Endothelial cell of umbilical vein (primary cell): Measurements from ENCODE around the gene PVR.

Experiments used
- EZH2 ChIP-seq: IDR thresholded peaks from 2 replicates; pipeline ENCODE4 v1.6.1; 2012; ENCODE audit warnings: borderline replicate concordance, low read depth, mild to moderate bottlenecking, moderate library complexity, low read length, inconsistent platforms; ENCODE audit not compliant: severe bottlenecking
- FOS ChIP-seq: IDR thresholded peaks from 2 replicates; pipeline ENCODE4 v1.6.1; 2011; ENCODE audit warnings: mild to moderate bottlenecking, low read length, moderate library complexity, borderline replicate concordance; ENCODE audit not compliant: insufficient read depth
- JUN ChIP-seq: IDR thresholded peaks from 2 replicates; pipeline ENCODE4 v1.6.1; 2011; ENCODE audit warnings: borderline replicate concordance, low read depth; ENCODE audit not compliant: insufficient read length, insufficient read depth
- MAX ChIP-seq: IDR thresholded peaks from 2 replicates; pipeline ENCODE4 v1.6.1; 2011; ENCODE audit not compliant: insufficient read depth, insufficient read length
- MYC ChIP-seq: IDR thresholded peaks from one replicate; pipeline ENCODE4 v1.6.1; 2011; ENCODE audit warnings: mild to moderate bottlenecking, low read depth, low read length
- POLR2A ChIP-seq: IDR thresholded peaks from 2 replicates; pipeline ENCODE4 v1.6.1; 2012; ENCODE audit warnings: low read depth, mild to moderate bottlenecking, control low read depth, low read length
- POLR2AphosphoS5 ChIP-seq: IDR thresholded peaks from 2 replicates; pipeline ENCODE4 v1.6.1; 2012; ENCODE audit warnings: low read depth, mild to moderate bottlenecking, control low read depth, low read length, moderate library complexity; ENCODE audit not compliant: insufficient read depth
- TF ChIP-seq, protein P1 (sequence below), 2 donors: IDR thresholded peaks; 1 replicate in 1 of 2; 2 replicates in 1 of 2; pipeline ENCODE4 v1.5.1; 2011; ENCODE audit warnings: low read length in 2 of 2, mild to moderate bottlenecking in 2 of 2, moderate library complexity in 2 of 2, control low read depth in 1 of 2, inconsistent platforms in 1 of 2, low read depth in 1 of 2; ENCODE audit not compliant: insufficient read depth in 1 of 2; ENCODE audit errors: extremely low read depth in 1 of 2

GRCh38 chr19:44710483-44710882 is 66.8 kb downstream of the PVR start:
- no peak for TF ChIP-seq POLR2AphosphoS5
- no peak for TF ChIP-seq JUN
- no peak for TF ChIP-seq MAX
- no peak for TF ChIP-seq POLR2A
- TF ChIP-seq, protein P1, sequence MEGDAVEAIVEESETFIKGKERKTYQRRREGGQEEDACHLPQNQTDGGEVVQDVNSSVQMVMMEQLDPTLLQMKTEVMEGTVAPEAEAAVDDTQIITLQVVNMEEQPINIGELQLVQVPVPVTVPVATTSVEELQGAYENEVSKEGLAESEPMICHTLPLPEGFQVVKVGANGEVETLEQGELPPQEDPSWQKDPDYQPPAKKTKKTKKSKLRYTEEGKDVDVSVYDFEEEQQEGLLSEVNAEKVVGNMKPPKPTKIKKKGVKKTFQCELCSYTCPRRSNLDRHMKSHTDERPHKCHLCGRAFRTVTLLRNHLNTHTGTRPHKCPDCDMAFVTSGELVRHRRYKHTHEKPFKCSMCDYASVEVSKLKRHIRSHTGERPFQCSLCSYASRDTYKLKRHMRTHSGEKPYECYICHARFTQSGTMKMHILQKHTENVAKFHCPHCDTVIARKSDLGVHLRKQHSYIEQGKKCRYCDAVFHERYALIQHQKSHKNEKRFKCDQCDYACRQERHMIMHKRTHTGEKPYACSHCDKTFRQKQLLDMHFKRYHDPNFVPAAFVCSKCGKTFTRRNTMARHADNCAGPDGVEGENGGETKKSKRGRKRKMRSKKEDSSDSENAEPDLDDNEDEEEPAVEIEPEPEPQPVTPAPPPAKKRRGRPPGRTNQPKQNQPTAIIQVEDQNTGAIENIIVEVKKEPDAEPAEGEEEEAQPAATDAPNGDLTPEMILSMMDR (IDR thresholded peaks at IDR 0.05; ENCODE audit: extremely low read depth in 1 of 2, insufficient read depth in 1 of 2, low read depth in 1 of 2, low read length in 2 of 2): no peak
- no peak for TF ChIP-seq EZH2
- TF ChIP-seq MYC: no peak
- no peak for TF ChIP-seq FOS
